DND-41 (cell line): Measurements from ENCODE around the gene AFF3.

Experiments
- ATAC-seq: fragments of 200-7000 bp; cut with Tn5 transposase; 3 replicates; pipeline ENCODE4 v1.9.1; 2021; ENCODE audit warnings: low read depth; ENCODE audit not compliant: insufficient read depth
- DNase-seq: peaks from one replicate; pipeline ENCODE4 v3.0.0-alpha.2; 2020
- H2AFZ ChIP-seq: 2 replicates; pipeline ENCODE4 v1.6.0; 2012; ENCODE audit warnings: low read depth, low read length
- H3K27ac ChIP-seq: 2 replicates; pipeline ENCODE4 v1.5.1; 2012; ENCODE audit warnings: low read length, inconsistent platforms
- H3K27me3 ChIP-seq: fragments of 200-600 bp; sonication (generic); 2 replicates; pipeline ENCODE4 v1.6.0; 2012; ENCODE audit warnings: low read length, mild to moderate bottlenecking, inconsistent platforms; ENCODE audit not compliant: insufficient read depth, poor library complexity
- H3K36me3 ChIP-seq: 2 replicates; pipeline ENCODE4 v1.5.1; 2012; ENCODE audit warnings: low read length, inconsistent platforms; ENCODE audit not compliant: insufficient read depth
- H3K4me1 ChIP-seq: 2 replicates; pipeline ENCODE4 v1.5.1; 2012; ENCODE audit warnings: mild to moderate bottlenecking, low read length; ENCODE audit not compliant: insufficient read depth
- H3K4me2 ChIP-seq: 2 replicates; pipeline ENCODE4 v1.6.0; 2012; ENCODE audit warnings: mild to moderate bottlenecking, moderate library complexity, low read length, inconsistent platforms; ENCODE audit not compliant: insufficient read depth
- H3K4me3 ChIP-seq, 2 experiments: fragments of 200-600 bp in 1 of 2; shearing (Covaris generic) in 1 of 2; 2 replicates each; pipeline ENCODE4 v1.5.1; 2012 to 2016; ENCODE audit warnings: inconsistent platforms in 2 of 2, low read length in 2 of 2, mild to moderate bottlenecking in 2 of 2, low read depth in 1 of 2, moderate library complexity in 1 of 2
- H3K79me2 ChIP-seq: 2 replicates; pipeline ENCODE4 v1.6.0; 2012; ENCODE audit warnings: low read length, inconsistent platforms; ENCODE audit not compliant: insufficient read depth
- H3K9ac ChIP-seq: 2 replicates; pipeline ENCODE4 v1.6.0; 2012; ENCODE audit warnings: low read depth, mild to moderate bottlenecking, inconsistent platforms, low read length, moderate library complexity
- H3K9me3 ChIP-seq: 2 replicates; pipeline ENCODE4 v1.5.1; 2012; ENCODE audit warnings: low read length, moderate library complexity, mild to moderate bottlenecking, inconsistent platforms; ENCODE audit not compliant: insufficient read depth, severe bottlenecking
- H4K20me1 ChIP-seq: 2 replicates; pipeline ENCODE4 v1.6.0; 2012; ENCODE audit warnings: low read length; ENCODE audit not compliant: insufficient read depth
- CTCF ChIP-seq: IDR thresholded peaks from 2 replicates; pipeline ENCODE4 v1.5.1; 2012; ENCODE audit warnings: borderline replicate concordance, low read length, moderate library complexity, mild to moderate bottlenecking; ENCODE audit not compliant: poor library complexity, severe bottlenecking; ENCODE audit errors: extremely low read depth
- EZH2 ChIP-seq: IDR thresholded peaks from 3 replicates; pipeline ENCODE4 v1.6.1; 2012; ENCODE audit warnings: borderline replicate concordance, low read depth, mild to moderate bottlenecking, moderate library complexity, low read length, inconsistent platforms; ENCODE audit not compliant: severe bottlenecking

AFF3 gene

GRCh38 chr2:99984799-99985515 lies 157.4 kb downstream of the AFF3 start:
- H3K4me3 ChIP-seq = no peak overlapping the region
- no peak overlapping the region for H2AFZ ChIP-seq
- no peaks in the 10 kb centered on the region for H4K20me1 ChIP-seq
- TF ChIP-seq CTCF = no peak
- TF ChIP-seq EZH2 = no peak
- peaks cover 9% of the 10 kb centered on the region; the same call in 1 of the 2 replicates for H3K36me3 ChIP-seq
- ATAC-seq (no peak), DNase-seq (no peak)
- H3K27me3 ChIP-seq = no peaks in the 10 kb centered on the region
- no peaks in the 10 kb centered on the region for H3K4me1 ChIP-seq
- no peaks in the 10 kb centered on the region for H3K79me2 ChIP-seq
- no peak overlapping the region for H3K9ac ChIP-seq
- H3K27ac ChIP-seq = no peak overlapping the region
- H3K9me3 ChIP-seq = no peaks in the 10 kb centered on the region
- H3K4me2 ChIP-seq = no peak overlapping the region

- H3K9ac ChIP-seq = no peak overlapping the region
- ATAC-seq = no peak
- H3K4me1 ChIP-seq = no peaks in the 10 kb centered on the region
- TF ChIP-seq CTCF = no peak
- TF ChIP-seq EZH2 = no peak
- no peaks in the 10 kb centered on the region for H3K9me3 ChIP-seq
- DNase-seq = no peak
- H3K79me2 ChIP-seq = no peaks in the 10 kb centered on the region
- no peaks in the 10 kb centered on the region for H4K20me1 ChIP-seq
- no peak overlapping the region for H2AFZ ChIP-seq
- no peak overlapping the region for H3K4me2 ChIP-seq
- no peaks in the 10 kb centered on the region for H3K27me3 ChIP-seq
- H3K36me3 ChIP-seq = peaks cover 15% of the 10 kb centered on the region; the same call in 1 of the 2 replicates
- H3K27ac ChIP-seq = no peak overlapping the region
- H3K4me3 ChIP-seq = no peak overlapping the region
These were observed 159.6 kb downstream of the AFF3 start for GRCh38 chr2:99982744-99983143.

- no peak overlapping the region for H3K27ac ChIP-seq
- H3K9ac ChIP-seq = no peak overlapping the region
- DNase-seq (no peak), ATAC-seq (no peak)
- TF ChIP-seq EZH2 (no peak), CTCF (no peak)
- H3K4me1 ChIP-seq = no peaks in the 10 kb centered on the region
- H4K20me1 ChIP-seq = no peaks in the 10 kb centered on the region
- peaks cover 20% of the 10 kb centered on the region; the same call in 1 of the 2 replicates for H3K36me3 ChIP-seq
- H2AFZ ChIP-seq = no peak overlapping the region
- no peaks in the 10 kb centered on the region for H3K79me2 ChIP-seq
- no peaks in the 10 kb centered on the region for H3K27me3 ChIP-seq
- H3K4me3 ChIP-seq = no peak overlapping the region
- H3K4me2 ChIP-seq = no peak overlapping the region
- no peaks in the 10 kb centered on the region for H3K9me3 ChIP-seq
These were observed 160.6 kb downstream of the AFF3 start for GRCh38 chr2:99981840-99982239.
